NCI-H2227 (cell line): ENCODE results near the gene ETV6.
"Not testable (repeated sequence)": the region's sequence is repeated elsewhere in the genome, so short reads cannot be mapped to it uniquely, and the experiment has no call there.

Source experiments
- DNase-seq: peaks from one replicate; lab custom pipeline; 2025; ENCODE audit not compliant: unreplicated experiment; lab: John Stamatoyannopoulos, UW

Gene ETV6

DNA sequence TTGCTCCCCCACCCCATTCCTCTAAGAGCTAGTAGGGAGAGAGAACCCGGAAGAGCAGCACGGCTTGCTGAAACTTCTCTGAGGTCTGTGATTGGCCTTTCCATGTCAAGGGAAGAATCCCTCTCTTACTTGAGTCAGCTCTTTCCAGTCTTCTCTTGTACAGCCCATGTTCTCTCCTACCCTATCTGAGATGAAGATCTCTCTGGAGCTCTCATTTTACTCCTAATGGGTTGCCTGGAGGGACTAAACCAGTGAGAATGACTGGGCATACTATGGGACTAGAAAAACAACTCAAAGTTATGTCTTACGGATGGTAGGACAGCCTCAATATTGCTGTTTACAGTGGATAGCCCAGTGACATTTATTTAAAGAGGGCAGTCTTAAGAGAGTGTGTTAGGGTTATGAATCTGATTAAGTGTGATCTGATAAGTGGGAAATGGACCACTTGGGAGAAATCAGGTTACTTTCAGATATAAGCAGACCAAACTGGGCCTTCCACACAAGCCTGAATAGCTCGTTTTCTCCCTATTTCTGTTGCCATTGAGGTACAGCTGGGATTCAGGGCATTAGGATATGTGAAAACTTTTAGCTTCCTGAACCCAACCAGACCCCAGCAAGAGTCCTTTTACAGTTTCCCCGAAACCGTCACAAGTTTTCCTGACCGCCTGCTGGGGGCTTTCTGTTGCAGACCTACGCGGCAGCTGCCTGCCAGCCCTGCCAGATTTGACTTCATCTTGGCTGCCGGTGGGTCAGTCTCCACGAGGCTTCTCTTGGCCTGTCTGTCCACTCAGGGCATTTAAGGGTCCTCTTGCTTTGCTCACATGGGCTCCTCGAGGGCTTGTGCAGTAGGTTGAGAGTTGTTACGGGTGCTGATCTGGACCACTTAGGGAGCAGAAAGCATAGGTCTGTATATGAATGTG lies 16.9 kb downstream of the ETV6 start:
- DNase-seq = no peak

DNA sequence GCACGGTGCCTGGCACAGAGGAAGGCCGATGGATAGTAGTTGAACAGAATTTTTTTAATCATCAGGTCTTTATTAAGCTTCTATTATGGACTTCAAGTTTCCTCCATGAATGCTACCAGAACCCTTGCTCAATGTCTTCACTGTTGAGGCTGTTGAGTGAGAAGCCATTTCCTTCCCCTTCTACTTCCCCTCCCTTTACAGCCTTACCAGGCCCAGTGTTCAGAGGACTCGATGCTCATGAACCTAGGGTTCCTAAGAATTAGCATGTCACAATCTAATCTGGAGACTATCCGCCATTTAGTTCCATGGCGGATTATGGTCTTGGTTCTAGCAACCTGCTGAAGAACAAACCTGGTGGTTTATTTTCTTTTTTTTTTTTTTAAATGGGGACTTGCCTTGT lies 17.7 kb downstream of the ETV6 start:
- no peak for DNase-seq

DNA sequence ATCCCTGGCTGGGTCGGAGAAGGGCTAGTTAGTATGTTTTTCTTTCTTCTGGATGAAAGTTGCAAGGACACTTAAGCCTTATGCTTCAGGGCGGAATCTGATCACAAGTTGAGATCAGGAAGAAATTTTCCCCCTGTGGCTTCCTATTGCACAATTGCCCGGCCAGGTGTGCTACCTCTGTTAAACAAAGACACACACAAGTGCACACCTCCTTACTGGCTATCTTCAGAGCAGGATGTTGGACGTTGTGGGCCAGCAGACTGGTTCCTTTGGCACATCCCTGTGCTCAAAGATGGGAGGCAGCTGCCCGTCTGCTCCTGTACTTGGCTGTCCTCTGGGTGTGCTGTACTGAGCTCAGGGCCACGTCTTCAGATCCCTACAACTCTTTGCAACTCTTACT lies 19.1 kb downstream of the ETV6 start:
- no peak for DNase-seq

DNA sequence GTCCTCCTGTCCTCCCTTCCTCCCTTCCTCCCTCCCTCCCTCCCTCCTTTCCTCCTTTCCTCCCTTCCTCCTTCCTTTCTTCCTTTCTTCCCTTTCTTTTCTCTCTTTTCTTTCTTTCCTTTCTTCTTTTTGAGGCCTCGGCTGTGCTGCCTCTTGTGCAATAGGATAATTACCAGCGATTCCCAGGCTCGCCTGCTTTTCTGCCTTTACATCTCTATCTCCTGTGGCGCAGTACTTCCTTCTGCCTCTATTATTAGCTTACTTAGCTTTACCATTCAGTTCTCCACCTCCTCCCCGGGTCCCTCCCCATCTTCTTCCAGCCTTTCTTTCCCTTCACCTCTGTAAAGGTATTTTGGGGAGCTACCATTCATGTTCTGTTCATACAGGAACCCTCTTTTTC lies 19.9 kb downstream of the ETV6 start:
- DNase-seq = no peak

DNA sequence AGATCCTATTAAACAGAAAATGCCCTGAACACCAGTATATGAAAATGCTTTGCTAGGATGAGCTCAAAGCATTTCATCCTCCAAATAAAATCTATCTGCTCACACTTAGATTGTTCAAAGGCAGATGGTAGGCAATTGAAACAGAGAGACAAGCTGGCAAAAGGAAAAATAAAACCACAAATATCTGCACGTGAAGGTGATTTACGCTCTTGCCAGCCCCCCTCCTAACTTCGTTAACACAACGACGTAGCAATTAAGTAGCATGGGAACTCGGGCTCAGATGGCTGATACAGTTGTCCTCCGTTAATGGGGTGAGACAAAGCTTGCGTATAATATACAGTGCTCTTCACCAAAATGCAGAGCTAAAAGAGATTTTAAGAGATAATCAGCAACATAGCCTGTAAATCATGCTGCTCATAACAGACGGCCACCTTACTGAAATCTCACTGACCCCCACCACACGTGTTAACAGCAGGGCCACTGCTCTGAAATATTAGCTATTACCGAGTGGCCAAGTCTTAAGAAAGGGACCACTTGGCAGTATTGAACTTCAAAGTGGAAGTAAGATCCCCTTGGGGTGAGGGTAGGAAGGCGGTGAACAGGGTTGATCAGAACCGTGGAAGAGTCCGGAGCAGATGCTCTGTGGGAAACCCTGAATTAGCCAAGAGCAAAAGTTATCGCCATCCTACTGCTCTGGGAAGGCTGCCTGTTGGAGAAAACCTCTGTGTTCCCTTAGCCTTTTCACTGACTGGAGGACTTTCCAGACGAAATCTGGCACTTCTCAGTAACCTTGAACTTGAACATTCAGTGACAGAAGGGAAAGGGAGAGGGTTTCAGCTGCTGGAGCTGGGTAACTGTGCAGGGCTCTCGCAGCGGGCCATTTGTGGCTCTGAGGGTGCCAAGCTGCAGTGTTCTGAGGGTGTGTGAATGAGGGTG lies 23.1 kb downstream of the ETV6 start:
- no peak for DNase-seq

DNA sequence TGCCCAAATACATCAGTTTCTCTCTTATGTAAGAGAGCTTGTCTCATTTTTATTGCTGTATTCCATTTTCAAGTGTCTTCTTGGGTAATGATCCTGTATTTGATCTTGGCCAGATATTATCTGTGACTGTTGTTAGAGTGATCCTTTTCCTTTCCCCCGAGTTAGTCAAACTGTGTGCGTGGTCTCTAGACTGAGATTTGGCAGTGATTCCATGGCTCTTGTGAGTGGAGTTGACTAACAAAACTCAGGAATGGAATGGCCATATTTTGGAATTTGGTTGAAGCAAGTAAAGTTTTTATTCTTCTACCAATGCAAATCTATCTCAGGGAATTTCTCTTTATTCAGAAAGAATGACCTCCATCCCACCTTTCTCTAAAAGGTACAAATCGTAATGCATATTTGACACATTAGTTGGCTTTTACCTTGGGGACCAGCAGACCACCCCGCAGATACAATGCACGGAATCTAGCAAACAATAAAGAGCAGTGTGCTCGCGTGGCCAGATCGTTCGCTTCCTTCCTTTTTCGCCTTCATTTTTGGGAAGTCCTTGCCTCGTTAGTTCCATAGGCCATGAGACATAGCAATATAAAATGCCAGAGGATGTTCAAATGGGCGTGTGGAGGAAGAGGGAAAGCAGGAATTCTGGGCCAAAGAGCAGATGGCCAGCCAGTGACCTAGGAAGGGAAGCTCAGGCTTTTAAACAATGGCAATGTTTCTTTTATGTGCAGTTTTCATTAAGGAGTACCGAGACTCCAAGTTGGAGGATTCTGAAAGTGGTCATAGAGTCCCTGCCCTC lies 24.4 kb downstream of the ETV6 start:
- no peak for DNase-seq

DNA sequence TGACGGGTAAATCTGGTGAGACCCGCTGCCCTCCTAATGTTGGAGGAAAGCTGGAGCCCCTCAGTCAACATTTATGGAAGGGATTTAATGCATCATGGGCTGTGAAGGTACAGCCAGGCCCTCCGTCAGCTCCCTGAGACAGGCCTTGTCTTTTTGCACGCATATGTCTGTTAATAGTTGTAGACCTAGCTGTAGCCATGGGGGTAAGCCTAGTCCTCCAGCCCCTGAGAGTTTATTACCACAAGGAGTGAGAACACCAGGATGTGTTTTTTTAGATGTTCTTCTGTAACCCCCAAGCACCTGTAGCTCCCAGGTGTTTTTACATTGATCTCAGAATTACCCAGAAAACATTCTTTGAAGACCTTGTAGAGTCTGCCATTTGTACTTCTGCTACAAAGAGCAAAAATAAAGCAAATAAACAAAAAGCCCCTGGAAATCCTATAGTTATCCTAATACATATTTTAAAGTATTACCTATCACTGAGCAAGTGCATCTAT lies 25.5 kb downstream of the ETV6 start:
- no peak for DNase-seq

DNA sequence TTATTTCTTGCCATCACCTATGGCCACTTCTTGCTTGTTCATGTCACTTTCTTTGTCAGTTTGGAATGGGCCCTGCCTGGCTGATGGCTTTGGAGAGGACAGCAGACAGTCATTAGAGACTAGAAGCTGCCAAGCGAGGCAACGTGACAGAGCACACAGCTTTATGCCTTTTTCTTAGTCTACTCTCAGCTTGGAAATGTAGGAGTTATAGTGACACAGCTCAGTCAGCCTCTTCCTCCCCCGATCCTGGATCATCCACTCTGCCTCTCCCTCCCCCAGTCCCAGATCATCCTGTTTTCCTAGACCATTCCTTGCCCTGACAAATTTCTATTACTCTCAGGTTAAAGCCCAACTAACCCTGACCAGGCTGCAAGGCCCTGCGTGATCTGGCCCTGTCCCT lies 26.6 kb downstream of the ETV6 start:
- no peak for DNase-seq

DNA sequence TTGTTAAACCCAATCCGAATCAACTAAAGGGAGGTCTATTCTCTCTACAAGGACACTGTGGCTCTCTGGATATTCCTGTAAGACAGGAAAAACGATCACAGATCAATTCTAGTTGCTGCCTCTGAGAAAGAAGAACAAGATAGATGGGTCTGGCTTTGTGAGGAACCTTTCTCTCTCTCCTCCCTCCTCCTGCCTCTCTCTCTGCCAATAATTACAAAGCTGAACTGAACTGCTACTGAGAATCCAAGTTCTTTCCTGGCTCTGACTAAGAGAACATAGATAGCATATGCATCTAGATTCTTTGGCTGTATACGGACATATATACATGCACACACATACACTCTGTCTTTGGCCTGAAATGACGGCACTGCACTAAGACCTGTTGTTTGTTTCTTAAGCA lies 27.6 kb downstream of the ETV6 start:
- no peak for DNase-seq

DNA sequence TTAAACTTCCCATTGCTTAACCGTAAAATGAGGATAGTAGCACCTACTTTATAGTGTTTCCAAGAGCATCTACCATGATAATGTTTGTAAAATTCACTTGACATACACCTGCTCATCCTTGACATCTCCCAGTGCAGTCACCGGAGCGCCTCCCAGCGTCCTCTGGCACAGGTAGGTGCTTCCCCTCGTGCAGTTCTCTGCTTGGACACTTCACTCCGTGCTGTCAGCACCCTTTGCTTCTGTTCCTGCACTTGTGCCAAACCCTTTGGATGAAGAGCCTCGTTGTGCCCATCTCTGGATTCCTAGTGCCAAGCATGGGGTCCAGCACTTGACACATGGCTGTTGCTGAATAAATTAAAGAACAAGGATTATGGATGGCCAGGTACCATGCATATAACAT lies 28.3 kb downstream of the ETV6 start:
- no peak for DNase-seq

DNA sequence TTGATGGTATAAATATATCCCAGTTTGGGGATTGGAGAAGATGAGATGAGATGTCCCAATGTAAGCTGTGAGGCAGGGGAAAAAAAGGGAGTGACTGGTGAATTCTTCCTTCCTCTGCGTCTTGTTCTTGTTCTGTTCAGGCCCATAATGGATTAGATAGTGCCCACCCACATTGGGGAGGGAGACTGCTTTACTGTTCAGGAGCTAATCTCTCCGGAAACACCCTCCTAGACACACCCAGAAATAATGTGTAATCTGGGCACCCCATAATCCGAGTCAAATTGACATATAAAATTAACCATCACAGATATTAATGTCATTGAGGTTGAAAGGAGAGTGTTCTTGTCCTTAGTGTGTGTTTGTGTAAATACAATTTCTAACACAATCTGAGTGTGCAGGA lies 29.3 kb downstream of the ETV6 start:
- DNase-seq = no peak

DNA sequence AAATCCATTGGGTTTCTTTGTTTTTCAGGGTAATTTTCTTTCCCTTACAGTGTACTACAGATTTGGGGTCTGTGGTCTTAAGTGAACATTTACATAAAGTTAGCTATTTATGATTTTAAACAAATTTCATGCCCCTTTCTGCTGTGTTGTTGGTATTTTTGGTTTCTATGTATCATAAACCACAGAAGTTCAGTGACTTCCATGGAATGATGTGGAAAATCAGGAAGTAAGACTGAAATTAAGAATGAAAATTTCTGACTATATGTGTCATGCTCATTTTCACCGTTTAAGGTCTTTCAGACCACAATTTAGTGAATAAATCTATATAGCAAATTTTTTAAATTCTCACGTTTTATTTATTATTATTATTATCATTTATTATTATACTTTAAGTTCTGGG lies 31.7 kb downstream of the ETV6 start:
- no peak for DNase-seq

DNA sequence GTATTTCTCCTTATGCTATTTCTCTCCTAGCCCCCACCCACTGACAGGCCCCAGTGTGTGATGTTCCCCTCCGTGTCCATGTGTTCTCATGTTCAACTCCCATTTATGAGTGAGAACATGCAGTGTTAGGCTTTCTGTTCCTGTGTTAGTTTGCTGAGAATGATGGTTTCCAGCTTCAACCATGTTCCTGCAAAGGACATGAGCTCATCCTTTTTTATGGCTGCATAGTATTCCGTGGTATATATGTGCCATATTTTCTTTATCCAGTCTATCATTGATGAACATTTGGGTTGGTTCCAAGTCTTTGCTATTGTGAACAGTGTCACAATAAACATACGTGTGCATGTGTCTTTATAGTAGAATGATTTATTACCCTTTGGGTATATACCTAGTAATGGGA lies 32.2 kb downstream of the ETV6 start:
- DNase-seq = not testable (repeated sequence)

DNA sequence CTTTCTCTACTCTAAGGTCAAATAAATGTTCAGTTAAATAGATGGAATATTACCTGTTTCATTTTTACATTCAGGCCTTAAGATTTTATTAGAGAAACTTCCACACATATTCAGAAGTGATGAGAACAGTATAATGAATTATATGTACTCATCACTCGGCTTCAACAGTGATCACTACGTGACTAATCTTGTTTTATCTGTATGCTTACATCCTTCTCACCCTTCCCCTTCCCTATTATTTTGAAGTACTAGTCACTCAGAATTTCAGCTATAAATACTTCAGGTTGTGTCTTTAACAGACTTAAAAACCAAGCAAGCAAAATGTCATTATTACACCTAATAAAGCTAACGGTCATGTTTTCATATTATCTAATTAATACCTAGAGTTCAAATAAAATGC lies 34.9 kb downstream of the ETV6 start:
- DNase-seq = no peak

DNA sequence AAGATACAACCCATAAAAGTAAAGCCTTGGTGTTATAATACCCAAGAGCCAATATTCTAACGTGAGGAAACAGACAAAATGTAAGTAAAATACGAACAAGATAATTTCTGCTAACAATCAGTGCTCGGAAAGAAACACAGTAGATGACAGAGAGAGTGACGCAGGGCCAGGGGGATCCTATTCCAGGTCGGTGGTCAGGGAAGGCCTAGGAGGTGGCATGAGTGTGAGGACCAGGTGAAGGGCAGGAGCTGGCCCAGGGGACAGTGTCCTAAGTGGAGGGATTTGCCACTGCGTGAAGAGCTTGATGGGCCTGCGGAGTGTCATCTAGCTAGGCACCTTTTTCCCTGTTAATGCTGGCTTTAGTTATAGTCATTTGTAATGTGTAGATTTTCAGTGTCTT lies 35.3 kb downstream of the ETV6 start:
- no peak for DNase-seq

DNA sequence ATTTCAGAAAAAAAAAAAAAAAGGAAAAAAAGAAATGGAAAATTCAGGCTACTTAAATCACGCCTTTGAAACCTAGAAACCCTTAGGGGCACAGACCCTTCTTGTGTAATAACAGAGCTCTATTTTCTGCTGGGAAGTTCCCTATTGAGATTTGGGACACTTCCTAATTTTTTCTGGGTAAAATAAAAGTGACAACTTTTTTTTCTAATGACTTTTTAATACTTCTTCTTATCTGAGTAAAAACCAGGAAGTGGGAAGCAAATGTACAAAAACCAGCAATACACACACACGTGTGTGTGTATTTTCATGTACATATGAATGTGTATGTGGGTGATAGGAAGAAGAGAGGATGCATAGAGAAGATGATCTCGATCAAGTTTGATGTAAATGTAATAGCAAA lies 35.8 kb downstream of the ETV6 start:
- DNase-seq = no peak

DNA sequence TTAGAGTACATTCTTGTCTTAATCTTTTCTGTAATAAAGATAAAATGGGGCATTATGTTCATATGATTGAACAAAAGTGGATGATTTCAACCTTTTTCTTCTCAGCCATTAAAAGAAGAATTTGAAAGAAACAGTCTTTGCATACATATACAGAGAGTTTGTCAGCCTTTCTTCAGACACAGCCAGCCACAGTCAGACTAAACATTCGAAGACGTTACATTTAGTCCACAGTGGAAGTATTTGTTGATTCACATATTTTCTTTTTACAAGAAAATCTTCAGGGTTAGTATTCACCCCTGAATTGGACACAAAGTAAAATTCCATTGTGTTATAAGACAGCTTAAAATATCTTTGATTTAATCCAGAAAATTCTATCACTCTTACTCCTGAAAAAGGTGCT lies 36.2 kb downstream of the ETV6 start:
- no peak for DNase-seq

DNA sequence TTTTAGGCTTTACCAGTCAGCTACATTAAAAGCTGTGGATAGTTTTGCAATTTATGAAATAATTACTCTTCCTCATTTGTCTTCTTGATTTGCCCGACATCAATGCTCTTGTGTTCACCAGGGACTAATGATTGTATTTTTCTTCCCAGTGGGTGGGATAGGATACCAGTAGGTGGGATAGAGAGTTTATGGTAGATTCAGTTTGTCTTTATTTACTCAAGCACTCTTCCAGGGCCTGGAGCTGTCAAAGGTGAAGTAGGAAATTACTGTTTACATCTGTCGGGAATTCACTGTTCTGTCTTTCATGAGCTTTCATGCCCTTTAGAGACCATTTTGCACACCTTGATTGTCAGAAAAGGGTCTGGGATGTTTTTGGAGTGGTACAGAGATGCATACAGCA lies 36.6 kb downstream of the ETV6 start:
- peak; percentile 58 for DNase-seq

DNA sequence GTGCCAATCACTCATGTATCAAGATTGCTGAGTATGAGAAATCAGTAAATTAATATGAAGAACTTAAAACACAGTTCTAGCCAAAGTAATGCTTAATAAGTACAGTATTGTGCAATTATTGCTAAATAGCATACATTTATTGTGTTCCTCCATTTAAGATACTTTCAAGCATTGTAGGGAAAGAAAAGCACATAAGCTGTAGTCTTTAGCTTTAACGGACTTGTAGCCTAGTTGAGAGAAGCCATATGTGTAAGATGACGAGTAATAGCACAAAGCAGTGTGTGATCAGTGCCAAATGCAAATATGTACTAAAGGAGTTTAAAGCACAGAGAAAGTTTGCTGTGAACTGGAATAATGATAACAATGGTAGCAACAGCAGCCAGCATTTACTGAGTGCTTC lies 38.1 kb downstream of the ETV6 start:
- no peak for DNase-seq

DNA sequence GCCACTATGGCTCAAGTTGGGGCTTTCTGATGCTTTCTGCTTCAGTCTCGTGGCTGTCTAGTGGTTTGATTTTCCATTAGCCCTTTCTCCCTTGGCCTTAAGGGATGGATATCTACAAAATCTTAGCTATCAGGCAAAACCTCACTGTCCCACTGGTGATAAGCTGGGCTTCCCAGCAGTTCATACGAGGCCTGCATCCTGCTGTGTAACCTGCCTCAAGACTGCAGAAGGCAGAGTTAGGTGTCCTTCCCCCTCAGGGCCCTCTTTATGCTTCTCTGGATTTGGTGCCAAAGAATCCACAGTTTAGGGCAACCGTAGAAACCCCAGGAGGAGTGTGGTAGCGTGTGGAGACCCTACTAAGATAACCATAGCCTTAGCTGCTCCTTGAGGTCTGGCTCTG lies 38.9 kb downstream of the ETV6 start:
- DNase-seq = no peak

DNA sequence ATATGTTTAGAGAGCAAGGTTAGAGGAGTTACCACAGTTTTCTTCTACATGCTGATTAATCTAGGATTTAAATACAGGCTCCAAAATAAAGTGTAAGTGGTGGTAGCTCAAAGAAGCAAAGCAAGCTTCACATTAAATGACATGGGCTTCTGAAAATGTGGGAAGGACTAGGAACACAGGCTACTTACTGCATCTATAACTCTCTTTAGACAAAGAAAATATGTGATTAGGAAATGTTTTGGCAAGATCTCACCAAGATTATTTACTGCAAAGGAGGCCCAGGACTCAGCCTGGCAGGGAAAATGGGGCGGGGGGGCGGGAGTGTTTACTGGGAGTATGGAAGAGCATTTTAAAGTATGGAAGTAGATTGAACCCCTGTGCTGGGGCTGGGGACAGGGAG lies 39.4 kb downstream of the ETV6 start:
- DNase-seq = no peak
